Suppressor macrophage treated with lipopolysaccharide for 1 hour (primary cell): Measurements from ENCODE around the gene CRKL.
"Not testable (repeated sequence)": the region's sequence is repeated elsewhere in the genome, so short reads cannot be mapped to it uniquely, and the experiment has no call there.

Experiments used
- DNase-seq, 3 donors: peaks; one replicate each; pipeline ENCODE4 v3.0.0-alpha.2; 2020 to 2022

Gene CRKL

DNA sequence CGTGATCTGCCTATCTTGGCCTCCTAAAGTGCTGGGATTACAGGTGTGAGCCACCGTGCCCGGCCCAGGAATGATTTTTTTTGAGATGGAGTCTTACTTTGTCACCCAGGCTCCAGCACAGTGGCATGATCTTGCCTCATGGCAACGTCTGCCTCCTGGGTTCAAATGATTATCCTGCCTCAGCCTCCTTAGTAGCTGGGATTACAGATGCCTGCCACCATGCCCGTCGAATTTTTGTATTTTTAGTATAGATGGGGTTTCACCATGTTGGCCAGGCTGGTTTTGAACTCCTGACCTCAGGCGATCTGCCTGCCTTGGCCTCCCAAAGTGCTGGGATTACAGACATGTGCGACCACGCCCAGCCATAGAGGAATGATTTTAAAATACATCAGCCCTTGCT, 17.8 kb downstream of the CRKL start:
- DNase-seq, result not testable (repeated sequence)

DNA sequence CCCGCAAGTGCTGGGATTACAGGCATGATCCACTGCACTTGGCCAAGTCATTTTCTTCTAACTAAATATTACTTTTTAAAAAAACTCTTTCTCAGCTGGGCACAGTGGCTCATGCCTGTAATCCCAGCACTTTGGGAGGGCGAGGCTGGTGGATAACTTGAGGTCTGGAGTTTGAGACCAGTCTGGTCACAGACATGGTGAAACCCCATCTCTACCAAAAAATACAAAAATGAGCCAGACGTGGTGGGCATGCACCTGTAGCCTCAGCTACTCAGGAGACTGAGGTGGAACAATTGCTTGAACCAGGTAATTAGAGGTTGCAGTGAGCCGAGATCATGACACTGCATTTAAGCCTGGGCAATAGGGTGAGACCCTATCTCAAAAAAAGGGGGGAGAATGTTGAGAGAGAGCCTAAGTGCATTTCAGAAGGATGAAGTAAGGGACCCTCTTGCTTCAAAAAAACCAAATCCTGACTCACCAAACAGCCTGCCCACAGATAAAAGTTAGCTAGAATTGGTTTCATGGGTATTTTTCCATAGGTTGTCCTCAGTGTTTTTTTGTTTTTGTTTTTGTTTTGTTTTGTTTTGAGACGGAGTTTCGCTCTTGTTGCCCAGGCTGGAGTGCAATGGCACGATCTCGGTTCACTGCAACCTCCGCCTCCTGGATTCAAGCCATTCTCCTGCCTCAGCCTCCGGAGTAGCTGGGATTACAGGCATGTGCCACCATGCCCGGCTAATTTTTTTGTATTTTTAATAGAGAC, 18.8 kb downstream of the CRKL start:
- DNase-seq, result not testable (repeated sequence)

DNA sequence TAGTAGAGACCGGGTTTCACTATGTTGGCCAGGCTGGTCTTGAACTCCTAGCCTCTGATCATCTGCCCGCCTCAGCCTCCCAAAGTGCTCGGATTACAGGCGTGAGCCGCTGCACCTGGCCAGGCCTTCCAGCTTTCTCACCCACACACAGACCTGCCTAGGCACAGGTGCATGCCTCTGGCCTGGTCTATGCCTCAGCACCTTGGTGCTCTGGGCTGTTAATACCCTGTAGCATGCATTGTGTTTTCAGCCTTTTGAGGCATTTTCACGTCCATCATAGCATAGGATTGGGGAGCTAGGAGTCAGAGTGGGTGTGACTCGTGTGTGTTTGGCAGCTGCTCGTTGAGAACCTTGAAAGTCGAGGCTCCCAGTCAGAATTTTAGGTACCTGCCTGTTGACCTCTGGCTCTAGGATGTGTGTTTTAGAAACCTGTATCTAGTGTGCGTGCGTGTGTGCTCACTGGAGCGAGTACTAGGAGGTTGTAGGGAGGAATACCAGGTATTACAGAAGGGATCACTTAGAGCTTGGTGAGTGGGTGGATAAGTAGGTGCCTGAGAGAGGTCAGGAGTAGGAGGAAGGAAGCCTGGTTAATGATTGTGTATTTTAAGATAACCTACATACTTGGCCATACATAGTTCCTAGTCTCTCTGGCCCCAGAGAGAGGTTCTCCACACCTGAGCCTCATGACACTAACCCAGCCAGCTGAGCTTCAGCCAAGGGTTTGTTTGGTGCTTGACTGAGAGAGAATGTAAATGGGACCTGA, 20.0 kb downstream of the CRKL start:
- DNase-seq, result no peak

DNA sequence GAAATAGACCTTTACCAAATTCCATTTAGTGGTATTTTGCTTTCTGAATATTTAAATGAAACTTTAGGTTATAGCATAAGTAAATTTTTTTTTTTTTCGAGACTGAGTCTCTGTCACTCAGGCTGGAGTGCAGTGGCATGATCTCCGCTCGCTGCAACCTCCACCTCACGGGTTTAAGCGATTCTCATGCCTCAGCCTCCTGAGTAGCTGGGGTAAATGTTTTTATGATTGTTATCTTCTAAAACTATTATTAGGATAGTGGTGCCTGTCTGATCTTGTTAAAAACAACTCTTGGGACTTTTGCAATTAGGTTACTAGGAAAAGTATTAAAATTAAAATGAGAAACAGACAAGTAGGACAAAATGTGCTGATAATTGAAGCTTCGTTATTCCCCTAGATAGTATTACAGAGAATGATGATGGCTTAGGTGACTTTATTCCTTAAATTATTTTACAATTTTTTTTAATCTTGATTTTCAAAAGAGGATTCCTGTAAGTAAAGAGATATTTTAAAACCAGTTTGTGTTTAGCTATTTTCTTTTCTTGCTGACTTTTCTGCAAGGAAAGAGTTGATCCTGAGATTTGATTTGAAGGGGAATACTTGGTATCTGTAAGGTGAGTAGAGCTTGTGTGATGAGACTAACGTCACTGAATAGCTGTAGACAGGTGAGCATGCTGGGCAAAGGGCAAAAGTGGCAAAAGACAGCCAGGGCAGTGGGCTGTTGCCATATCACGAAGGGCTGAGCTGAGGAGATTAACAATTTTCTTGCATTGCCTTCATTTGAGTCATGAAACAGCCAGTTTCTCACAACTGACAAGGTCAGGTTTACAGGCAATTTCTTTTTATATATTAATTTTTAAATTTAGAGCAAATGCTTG, 20.8 kb downstream of the CRKL start:
- DNase-seq, result no peak

DNA sequence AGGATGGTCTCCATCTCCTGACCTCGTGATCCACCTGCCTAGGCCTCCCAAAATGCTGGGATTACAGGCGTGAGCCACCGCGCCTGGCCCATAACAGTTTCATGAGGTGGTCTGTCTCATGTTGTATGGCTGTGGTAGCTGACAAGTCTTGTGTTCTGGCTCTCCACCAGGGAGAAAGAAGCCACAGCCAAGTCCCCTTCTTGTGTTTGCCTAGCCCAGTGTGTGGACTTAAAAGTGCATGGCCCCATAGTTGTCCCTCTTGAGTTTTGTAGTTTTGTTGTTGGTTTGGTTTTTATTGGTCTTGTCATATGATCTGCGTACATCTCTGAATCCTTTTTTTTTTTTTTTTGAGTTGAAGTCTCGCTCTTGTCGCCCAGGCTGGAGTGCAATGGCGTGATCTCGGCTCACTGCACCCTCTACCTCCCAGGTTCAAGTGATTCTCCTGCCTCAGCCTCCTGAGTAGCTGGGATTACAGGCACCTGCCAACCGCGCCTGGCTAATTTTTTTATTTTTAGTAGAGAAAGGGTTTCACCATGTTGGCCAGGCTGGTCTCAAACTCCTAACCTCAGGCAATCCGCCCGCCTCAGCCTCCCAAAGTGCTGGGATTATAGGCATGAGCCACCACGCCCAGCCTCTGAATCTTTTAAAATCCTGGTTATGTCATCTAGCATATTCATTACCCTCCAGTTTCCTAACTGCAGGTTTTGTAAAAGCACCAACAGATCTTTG, 22.4 kb downstream of the CRKL start:
- not testable (repeated sequence) for DNase-seq

DNA sequence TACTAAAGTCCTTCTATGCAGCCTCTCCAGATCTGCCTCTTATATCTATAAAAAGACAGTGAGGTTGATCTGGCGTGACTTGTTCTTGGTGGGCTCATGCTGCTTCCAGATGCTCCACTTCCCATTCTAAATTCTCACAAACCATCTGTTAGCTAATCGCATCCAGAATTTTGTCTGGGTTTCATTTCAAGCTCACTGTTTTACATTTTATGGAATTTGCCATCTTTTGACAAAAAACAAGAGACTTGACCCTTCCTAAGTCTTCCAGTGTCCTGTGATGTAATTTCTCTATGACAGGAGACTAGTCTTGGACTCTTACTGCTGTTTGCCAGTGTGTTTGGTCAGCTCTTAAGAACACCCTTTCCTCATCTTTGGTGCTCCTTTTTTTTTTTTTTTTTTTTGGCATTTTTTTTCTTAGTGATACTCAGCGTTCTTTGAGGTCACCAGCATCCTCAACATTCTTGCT, 23.0 kb downstream of the CRKL start:
- DNase-seq, result no peak

DNA sequence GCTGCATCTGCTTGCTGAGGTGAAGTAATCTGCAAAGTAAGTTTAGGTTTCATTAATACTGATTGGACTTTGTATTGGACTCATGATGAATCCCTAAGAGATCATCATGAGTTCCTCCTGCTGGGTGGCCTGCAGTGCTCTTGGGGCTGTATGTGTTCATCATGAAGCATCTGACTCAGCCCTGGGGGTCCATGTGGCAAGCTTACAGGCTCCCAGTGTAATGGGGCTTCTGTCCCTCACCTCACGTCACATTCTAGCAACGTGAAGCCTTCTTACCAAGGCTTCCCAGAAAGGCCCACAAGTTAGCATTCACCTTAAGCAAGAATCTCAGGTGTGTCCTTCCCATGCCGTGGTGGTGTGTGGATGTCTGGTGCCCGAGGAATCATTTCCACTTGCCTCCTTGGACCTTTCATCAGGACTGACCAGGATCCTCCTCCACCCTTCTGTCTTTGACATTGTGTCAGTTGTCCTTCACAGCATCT, 23.7 kb downstream of the CRKL start:
- DNase-seq, result no peak

DNA sequence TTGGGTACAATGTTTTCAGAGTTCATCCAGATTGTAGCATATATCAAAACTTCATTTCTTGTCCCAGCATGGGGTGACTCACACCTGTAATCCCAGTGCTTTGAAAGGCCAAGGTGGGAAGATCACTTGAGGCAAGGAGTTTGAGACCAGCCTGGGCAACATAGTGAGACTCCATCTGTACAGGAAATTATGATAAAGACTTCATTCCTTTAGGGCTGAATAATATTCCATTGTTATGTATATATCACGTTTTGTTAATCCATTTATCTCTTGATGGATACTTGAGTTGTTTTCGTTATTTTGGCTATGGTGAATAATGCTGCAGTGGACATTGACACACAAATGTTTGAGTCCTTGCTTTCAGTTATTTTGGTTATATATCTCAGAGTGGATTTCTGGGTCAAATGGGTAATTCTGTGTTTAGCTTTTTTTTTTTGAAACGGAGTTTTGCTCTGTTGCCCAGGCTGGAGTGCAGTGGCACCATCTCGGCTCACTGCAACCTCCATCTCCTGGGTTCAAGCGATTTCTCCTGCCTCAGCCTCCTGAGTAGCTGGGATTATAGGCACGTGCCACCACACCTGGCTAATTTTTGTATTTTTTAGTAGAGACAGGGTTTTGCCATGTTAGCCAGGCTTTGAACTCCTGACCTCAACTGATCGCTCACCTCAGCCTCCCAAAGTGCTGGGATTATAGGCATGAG, 25.1 kb downstream of the CRKL start:
- DNase-seq, result not testable (repeated sequence)

DNA sequence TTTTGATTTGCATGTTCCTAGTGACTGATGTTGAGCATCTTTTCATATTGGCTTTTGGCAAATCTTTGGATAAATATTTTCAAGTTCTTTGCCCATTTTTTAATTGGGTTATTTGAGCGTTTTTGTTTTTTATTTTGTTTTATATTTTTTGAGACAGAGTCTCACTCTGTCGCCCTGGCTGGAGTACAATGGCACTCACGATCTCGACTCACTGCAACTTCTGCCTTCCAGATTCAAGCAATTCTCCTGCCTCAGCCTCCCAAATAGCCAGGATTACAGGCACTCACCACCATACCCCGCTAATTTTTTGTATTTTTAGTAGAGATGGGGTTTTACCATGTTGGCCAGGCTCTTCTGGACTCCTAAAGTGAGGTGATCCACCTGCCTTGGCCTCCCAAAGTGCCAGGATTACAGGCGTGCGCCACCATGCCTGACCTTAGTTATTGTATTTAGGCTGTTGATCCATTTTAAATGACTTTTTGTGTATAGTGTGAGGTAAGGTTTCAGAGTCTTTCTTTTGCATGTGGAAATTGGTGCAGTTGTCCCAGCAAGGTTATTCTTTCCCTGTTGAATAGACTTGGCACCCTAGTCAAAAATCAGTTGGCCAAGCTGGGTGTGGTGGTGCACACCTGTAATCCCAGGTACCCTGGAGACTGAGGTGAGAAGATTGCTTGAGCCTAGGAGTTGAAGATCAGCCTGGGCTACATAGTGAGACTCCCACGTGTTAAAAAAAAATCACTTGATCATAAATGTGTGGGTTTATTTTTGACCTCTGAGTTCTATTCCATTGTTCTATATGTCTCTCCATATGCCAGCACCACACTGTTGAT, 26.1 kb downstream of the CRKL start:
- no peak for DNase-seq

DNA sequence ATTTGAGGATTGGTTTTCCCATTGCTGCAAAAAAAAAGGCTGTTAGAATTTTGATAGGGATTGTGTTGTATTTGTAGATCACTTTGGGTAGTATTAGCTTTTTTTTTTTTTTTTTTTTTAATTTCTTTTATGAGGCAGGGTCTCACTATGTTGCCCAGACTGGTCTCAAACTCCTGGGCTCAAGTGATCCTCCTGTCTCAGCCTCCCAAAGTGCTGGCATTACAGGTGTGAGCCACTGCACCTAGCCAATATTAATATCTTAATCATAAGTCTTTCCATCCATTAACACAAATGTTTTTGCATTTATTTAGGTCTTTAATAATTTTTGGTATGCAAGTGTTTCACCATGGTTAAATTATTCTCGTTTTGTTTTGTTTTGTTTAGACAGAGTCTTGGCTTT, 26.8 kb downstream of the CRKL start:
- DNase-seq, result no peak

DNA sequence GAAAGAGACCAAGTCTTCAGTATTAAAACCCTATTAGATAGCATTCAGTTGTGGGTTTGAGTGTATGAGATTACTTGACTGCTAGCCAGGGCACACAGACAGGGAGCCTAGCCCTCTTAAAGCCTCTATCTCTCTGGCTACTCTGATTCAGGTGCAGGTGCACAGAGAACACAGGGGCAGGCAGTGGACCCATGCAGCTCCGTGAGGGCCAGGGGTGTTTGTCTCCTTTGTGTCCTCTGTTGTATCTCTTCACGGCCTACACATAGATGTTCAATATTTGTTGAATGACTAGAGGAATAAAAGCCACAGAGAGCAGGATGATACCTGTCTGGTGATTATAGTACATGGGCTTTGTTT, 28.3 kb downstream of the CRKL start:
- DNase-seq, result no peak

DNA sequence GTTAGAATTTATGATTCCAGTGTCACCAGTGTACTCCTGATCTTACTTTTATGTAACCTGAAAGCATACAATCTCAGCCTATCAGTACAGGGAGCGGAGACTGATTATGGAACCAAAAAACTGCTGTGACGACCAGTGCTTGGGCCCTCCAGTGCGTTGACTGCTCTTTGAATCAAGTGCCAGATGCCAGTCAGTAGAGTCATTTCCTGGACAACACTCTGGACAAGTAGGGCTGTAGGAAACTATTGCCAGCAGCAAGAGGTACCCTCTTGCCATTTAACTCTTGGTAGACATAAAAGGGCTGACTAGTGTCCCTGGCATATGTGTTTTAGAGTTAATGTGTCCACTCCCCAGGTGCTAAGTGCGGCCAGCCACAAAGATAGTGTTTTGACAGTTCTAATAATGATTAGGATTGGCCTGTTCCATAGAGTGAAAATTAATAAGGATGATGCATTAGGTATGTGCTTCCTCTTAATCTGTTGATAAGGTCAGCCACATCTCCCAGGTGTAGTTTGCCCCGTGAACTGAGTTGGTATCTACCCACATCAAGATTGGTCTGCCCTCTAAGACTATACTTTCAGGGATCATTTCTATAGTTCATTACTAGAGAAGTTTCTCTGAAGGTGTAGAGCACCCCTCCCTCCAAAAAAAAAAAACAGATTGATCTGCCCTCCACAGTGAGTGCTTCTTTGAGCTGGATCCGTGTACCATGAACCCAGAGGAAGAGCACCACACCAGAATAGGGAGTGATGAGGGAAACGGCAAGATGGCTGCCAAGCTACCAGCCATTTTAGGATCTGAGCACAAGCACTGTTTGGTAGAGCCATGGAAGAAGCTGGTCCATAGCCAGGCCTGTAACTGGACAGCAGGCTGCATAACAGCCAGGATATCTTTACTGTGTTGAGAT, 29.1 kb downstream of the CRKL start:
- DNase-seq, result no peak

DNA sequence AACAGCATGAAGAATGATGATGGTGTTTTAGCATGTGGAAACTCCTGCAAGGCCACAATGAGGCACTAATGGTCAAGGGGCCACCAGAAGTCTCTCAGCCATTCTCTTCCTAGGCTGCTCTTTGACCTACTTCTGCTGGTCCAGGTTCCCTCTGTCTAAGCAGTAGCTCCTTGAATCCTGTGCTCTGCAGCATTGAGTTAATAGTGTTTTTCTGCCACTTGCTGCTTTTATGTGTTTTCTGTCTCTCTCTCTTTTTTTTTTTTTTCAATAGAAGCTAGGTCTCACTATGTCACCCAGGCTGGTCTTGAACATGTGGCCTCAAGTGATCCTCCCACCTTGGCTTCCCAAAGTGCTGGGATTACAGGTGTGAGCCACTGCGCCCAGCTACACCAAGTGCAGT, 29.8 kb downstream of the CRKL start:
- no peak for DNase-seq

DNA sequence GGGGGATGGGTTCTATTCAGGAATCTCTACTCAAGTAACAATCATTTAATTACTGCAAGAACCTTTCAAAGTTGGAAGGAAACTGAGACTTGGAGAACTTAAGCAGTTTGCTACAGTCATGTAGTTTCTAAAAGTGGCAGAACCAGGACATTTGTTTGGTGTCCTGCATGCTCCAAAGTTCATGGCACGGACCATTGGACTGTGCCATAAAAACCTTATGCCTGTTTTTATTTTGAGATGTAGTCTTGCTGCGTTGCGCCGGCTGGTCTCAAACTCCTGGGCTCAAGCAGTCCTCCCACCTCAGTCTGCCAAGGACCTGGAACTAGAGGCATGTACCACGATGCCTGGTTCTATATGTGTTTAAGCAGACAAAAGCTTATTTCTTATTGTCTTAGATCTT, 31.2 kb downstream of the CRKL start:
- DNase-seq, result no peak

DNA sequence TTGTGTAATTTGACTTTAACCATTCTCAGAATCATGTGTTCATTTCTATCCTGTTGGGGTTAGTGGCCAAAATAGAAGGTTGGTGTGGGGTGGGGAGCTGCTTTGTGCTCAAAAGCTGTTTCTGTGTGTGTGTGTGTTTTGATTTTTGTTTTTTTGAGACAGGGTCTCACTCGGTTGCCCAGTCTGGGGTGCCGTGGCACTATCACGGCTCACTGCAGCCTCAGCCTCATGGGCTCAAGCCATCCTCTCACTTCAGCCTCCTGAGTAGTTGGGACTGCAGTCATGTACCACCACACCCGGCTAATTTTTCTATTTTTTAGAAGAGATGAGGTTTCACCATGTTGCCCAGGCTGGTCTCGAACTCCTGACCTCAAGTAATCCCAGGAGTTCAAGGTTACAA, 31.8 kb downstream of the CRKL start:
- DNase-seq, result no peak

DNA sequence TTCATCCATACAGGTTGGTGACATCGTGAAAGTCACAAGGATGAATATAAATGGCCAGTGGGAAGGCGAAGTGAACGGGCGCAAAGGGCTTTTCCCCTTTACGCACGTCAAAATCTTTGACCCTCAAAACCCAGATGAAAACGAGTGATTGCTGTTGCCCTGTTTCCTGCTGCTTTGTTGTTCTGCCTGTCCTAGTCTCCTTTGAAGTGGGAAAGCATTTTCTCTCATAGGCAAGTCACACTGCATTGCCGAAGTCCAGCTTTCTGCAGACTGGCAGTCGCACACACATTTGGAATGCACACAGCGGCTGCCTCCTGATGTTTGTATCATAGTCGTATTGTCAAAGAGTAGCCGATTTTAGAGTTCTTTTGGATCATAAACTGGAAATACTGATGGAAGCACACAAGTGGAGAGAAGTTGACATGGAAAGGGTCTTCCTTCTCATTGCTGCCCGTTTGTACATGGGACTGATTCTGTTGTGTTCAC, 32.5 kb downstream of the CRKL start:
- no peak for DNase-seq

DNA sequence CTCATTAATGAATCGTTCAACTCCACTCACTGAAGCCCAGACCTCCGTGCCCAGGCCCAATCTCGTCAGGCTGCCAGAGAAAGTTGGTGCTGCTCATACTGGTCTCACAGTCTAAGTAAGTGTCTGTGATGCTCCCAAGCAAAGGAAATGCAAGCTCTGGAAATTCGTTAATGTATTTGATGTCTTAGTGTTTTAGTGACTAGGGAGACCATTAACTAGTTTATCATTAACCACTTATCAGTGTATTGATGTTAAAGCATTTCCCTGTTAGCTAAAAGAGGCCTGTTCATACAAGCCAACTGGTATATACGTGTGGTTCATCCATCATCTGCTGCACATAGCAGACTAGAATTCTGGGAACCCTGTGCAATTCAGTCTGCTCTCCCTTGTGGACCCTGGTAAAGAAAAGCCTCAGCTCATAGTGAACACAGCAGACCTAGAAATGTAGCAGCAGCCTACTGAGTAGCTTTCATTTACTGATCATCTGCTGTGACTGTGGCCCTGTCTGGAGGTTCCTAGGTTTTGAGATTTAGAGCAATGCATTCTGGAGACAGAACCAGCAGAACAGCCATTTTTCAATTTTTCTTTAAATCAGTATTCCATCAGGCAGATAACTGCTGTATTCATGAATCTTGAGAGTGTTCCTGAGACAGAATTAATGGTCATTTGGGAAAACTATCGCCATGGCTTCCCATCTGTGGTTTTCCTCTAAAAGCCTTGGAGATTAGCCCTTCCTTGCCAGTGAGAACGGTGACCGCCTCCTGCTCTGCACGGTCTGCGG, 34.1 kb downstream of the CRKL start:
- DNase-seq, result no peak

DNA sequence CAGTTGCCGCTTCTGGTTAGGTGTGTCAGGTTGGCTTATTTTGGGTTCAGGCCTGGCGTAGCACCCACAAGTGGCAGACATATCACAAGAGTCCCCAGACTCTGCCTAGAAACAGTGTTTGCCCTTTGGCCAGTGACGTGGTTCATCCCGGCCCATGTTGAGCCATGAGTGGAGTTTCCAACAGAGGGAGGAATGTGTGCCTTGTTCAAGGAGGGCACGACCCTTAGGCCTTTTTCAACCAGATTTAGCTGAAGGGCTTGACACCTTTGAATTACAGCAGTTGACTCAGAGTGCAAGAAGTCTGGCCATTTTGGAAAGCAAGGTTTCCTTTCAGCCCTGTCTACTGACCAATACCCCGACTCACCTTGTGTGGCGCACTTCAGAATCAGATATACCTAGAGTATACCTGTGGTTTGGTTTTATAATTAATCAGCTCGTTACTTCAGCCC, 34.7 kb downstream of the CRKL start:
- no peak for DNase-seq
